ENCODE measurements around the gene BACH2.

Gene BACH2

DNA sequence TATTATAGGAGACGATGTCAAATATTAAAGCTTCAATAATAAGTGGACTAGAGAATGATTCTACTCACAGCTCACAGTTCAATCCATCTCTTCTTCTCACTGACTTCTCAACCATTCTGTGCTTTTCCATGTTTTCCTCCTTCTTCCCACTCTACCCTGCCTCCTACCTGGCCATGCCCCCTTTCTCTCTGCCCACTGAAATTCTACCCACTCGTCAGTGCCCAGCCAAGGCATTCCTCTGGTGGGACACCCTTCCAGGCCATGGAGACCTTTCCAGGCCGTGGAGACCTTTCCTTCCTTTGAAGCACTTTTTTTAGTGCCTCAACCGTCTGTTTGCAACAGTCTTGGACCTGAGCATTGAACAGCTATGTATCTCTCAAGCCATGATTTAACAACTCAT is 18.5 kb downstream of the BACH2 start:
- Histone ChIP-seq H3K27ac (ENCODE audit: poor library complexity, severe bottlenecking) (no peak overlapping the region), H3K27me3 (ENCODE audit: insufficient read depth, poor library complexity, severe bottlenecking) (no peaks in the 10 kb centered on the region), H3K9me3 (ENCODE audit: severe bottlenecking) (no peaks in the 10 kb centered on the region), H3K4me1 (ENCODE audit: insufficient read depth, poor library complexity, severe bottlenecking) (no peaks in the 10 kb centered on the region), H3K4me3 (ENCODE audit: severe bottlenecking) (no peak overlapping the region), H3K36me3 (ENCODE audit: low read depth) (no peaks in the 10 kb centered on the region)
- no peak for DNase-seq (ENCODE audit: low spot score)
- no peak for ATAC-seq (ENCODE audit: low read depth)
- TF ChIP-seq, protein P1, sequence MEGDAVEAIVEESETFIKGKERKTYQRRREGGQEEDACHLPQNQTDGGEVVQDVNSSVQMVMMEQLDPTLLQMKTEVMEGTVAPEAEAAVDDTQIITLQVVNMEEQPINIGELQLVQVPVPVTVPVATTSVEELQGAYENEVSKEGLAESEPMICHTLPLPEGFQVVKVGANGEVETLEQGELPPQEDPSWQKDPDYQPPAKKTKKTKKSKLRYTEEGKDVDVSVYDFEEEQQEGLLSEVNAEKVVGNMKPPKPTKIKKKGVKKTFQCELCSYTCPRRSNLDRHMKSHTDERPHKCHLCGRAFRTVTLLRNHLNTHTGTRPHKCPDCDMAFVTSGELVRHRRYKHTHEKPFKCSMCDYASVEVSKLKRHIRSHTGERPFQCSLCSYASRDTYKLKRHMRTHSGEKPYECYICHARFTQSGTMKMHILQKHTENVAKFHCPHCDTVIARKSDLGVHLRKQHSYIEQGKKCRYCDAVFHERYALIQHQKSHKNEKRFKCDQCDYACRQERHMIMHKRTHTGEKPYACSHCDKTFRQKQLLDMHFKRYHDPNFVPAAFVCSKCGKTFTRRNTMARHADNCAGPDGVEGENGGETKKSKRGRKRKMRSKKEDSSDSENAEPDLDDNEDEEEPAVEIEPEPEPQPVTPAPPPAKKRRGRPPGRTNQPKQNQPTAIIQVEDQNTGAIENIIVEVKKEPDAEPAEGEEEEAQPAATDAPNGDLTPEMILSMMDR (IDR thresholded peaks at IDR 0.05; ENCODE audit: poor library complexity, severe bottlenecking), result no peak

DNA sequence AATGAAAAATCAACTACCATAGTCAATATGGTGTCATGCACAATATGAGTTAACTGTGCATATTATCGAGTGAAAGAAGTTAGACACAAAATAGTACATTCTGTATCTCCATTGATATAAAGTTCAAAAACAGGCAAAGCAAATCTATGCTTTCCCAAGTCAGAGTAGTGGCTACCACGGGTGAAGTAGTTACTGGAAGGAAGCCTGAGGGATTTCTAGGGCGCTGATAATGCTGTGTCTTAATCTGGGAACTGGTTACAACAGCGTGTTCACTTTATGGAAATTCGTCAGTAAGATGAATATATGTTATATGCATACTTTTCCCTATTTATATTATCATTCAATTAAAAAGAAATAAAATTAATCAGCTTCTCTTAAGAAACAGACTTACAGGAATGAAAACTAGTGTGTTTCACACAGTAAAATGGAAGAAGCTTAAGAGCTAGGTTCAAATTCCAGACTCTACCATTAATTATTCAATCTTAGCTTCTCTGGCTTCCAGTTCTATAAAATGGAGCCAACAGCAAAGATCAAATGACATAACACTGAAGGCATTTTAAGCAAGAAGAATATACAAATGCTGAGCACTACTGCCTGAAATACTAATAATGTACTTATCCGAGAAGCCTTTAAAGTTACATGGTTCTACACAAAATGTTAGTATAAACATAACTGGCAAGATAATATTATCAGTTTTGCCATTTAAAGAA is 19.2 kb downstream of the BACH2 start:
- TF ChIP-seq, protein P1 (IDR thresholded peaks at IDR 0.05; ENCODE audit: poor library complexity, severe bottlenecking), result no peak
- Histone ChIP-seq H3K4me1 (ENCODE audit: insufficient read depth, poor library complexity, severe bottlenecking) (no peaks in the 10 kb centered on the region), H3K4me3 (ENCODE audit: severe bottlenecking) (no peak overlapping the region), H3K36me3 (ENCODE audit: low read depth) (no peaks in the 10 kb centered on the region), H3K27ac (ENCODE audit: poor library complexity, severe bottlenecking) (no peak overlapping the region), H3K9me3 (ENCODE audit: severe bottlenecking) (no peaks in the 10 kb centered on the region), H3K27me3 (ENCODE audit: insufficient read depth, poor library complexity, severe bottlenecking) (no peaks in the 10 kb centered on the region)
- no peak for ATAC-seq (ENCODE audit: low read depth)
- no peak for DNase-seq (ENCODE audit: low spot score)

DNA sequence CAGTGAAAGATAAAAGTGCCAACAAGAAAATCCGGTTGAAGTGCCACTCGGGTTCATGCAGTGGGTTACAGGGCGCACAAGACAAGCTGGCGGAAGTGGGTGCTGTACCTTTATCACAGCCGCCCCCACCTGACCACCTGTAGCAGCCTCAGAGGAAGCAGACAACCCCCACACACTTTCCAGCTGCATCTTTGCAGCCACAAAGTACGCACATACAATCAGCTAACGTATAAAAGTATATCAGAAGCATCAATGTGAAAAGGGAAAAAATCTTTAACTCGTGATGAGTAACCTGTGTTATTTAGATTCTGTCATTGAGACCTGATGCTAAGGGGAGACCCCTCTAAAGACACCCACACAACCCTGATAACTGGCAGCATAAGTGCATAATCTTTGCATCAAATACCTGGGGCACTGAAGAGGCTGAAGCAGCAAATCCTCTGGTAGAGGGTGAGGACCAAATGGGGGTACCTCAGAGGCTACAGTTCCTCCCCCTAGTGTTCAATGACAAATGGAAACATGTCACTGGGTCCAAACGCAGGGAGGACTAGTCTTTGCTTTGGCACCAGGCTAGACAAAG is 22.1 kb downstream of the BACH2 start:
- DNase-seq (ENCODE audit: low spot score), result no peak
- H3K4me3 ChIP-seq (ENCODE audit: severe bottlenecking), result no peak overlapping the region
- H3K4me1 ChIP-seq (ENCODE audit: insufficient read depth, poor library complexity, severe bottlenecking), result no peaks in the 10 kb centered on the region
- TF ChIP-seq, protein P1 (IDR thresholded peaks at IDR 0.05; ENCODE audit: poor library complexity, severe bottlenecking), result peak; percentile 8
- H3K27ac ChIP-seq (ENCODE audit: poor library complexity, severe bottlenecking), result no peak overlapping the region
- no peak for ATAC-seq (ENCODE audit: low read depth)
- no peaks in the 10 kb centered on the region for H3K36me3 ChIP-seq (ENCODE audit: low read depth)
- no peaks in the 10 kb centered on the region for H3K27me3 ChIP-seq (ENCODE audit: insufficient read depth, poor library complexity, severe bottlenecking)
- H3K9me3 ChIP-seq (ENCODE audit: severe bottlenecking), result no peaks in the 10 kb centered on the region

DNA sequence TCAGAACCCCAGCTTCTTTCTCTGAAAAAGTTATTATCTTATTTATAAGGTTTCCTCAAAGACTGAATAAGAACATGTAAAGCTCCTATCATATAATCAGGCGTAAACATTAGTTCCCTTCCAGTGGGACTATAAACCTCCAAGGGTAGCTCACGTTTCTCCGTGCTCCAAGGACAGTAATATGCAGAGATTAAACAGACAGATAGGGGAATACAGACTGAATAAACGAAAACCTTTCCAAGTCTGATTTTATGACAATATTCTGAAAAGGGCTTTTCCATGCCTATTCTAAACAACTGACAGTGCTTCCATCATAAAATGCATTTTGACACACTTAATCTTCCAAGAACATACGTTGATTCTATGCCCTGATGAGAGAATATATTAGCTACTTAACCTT is 22.8 kb downstream of the BACH2 start:
- no peaks in the 10 kb centered on the region for H3K36me3 ChIP-seq (ENCODE audit: low read depth)
- DNase-seq (ENCODE audit: low spot score) (no peak), ATAC-seq (ENCODE audit: low read depth) (no peak)
- no peak overlapping the region for H3K27ac ChIP-seq (ENCODE audit: poor library complexity, severe bottlenecking)
- H3K9me3 ChIP-seq (ENCODE audit: severe bottlenecking), result no peaks in the 10 kb centered on the region
- no peaks in the 10 kb centered on the region for H3K27me3 ChIP-seq (ENCODE audit: insufficient read depth, poor library complexity, severe bottlenecking)
- TF ChIP-seq, protein P1 (IDR thresholded peaks at IDR 0.05; ENCODE audit: poor library complexity, severe bottlenecking), result no peak
- H3K4me1 ChIP-seq (ENCODE audit: insufficient read depth, poor library complexity, severe bottlenecking), result no peaks in the 10 kb centered on the region
- no peak overlapping the region for H3K4me3 ChIP-seq (ENCODE audit: severe bottlenecking)

DNA sequence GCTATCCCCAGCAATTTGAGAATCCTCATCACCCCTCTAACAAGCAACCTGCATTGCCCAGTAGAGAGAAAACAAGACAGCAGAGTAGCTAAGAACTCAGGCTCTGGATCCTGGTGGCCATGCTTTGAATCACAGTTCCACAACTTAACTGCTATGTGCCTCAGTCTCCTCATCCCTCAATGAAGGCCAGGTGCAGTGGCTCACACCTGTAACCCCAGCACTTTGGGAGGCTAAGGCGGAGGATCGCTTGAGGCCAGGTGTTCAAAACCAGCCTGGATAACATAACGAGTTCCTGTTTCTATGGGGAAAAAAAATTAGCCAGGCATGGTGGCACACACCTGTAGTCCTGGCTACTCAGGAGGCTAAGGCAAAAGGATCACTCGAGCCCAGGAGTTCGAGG is 23.7 kb downstream of the BACH2 start:
- Histone ChIP-seq H3K27me3 (ENCODE audit: insufficient read depth, poor library complexity, severe bottlenecking) (no peaks in the 10 kb centered on the region), H3K4me3 (ENCODE audit: severe bottlenecking) (no peak overlapping the region), H3K36me3 (ENCODE audit: low read depth) (no peaks in the 10 kb centered on the region), H3K9me3 (ENCODE audit: severe bottlenecking) (no peaks in the 10 kb centered on the region), H3K27ac (ENCODE audit: poor library complexity, severe bottlenecking) (no peak overlapping the region), H3K4me1 (ENCODE audit: insufficient read depth, poor library complexity, severe bottlenecking) (no peaks in the 10 kb centered on the region)
- DNase-seq (ENCODE audit: low spot score) (no peak), ATAC-seq (ENCODE audit: low read depth) (no peak)
- TF ChIP-seq, protein P1 (IDR thresholded peaks at IDR 0.05; ENCODE audit: poor library complexity, severe bottlenecking), result no peak
